ENCODE results near the gene EML4.

EML4 gene

GRCh38 chr2:42196070-42196402 lies 26.9 kb downstream of the EML4 start:
- in situ Hi-C loops (cut with MboI; ENCODE audit: low sequenced_read_pairs, unreplicated experiment), result no loop called here
- DNase-seq (ENCODE audit: low spot score), result no peak
- TF ChIP-seq CTCF (IDR thresholded peaks at IDR 0.05; ENCODE audit: borderline replicate concordance, control extremely low read depth, extremely low read depth, insufficient read depth, missing control alignments), result no peak

- no peak for TF ChIP-seq CTCF (IDR thresholded peaks at IDR 0.05; ENCODE audit: borderline replicate concordance, control extremely low read depth, extremely low read depth, insufficient read depth, missing control alignments)
- peak; percentile 35 for DNase-seq (ENCODE audit: low spot score)
- in situ Hi-C loops (cut with MboI; ENCODE audit: low sequenced_read_pairs, unreplicated experiment), result no loop called here
Measured at GRCh38 chr2:42196403-42197267, 27.5 kb downstream of the EML4 start.

- in situ Hi-C loops (cut with MboI; ENCODE audit: low sequenced_read_pairs, unreplicated experiment), result no loop called here
- TF ChIP-seq CTCF (IDR thresholded peaks at IDR 0.05; ENCODE audit: borderline replicate concordance, control extremely low read depth, extremely low read depth, insufficient read depth, missing control alignments), result no peak
- no peak for DNase-seq (ENCODE audit: low spot score)
Measured at GRCh38 chr2:42197792-42198191, 28.6 kb downstream of the EML4 start.

GRCh38 chr2:42198466-42198865 lies 29.3 kb downstream of the EML4 start:
- no peak for DNase-seq (ENCODE audit: low spot score)
- in situ Hi-C loops (cut with MboI; ENCODE audit: low sequenced_read_pairs, unreplicated experiment), result no loop called here
- TF ChIP-seq CTCF (IDR thresholded peaks at IDR 0.05; ENCODE audit: borderline replicate concordance, control extremely low read depth, extremely low read depth, insufficient read depth, missing control alignments), result no peak

- no peak for DNase-seq (ENCODE audit: low spot score)
- in situ Hi-C loops (cut with MboI; ENCODE audit: low sequenced_read_pairs, unreplicated experiment), result no loop called here
- TF ChIP-seq CTCF (IDR thresholded peaks at IDR 0.05; ENCODE audit: borderline replicate concordance, control extremely low read depth, extremely low read depth, insufficient read depth, missing control alignments), result no peak
Measured at GRCh38 chr2:42199002-42199401, 29.8 kb downstream of the EML4 start.

GRCh38 chr2:42199626-42200025 lies 30.5 kb downstream of the EML4 start:
- DNase-seq (ENCODE audit: low spot score), result no peak
- in situ Hi-C loops (cut with MboI; ENCODE audit: low sequenced_read_pairs, unreplicated experiment), result no loop called here
- no peak for TF ChIP-seq CTCF (IDR thresholded peaks at IDR 0.05; ENCODE audit: borderline replicate concordance, control extremely low read depth, extremely low read depth, insufficient read depth, missing control alignments)

Data from GM13976 (cell line).